K562 (cell line): ENCODE measurements around the gene SMARCD2. TPM values are rescaled to one million over a fixed set of nuclear protein-coding genes. Genes with fewer than 3 reads are reported as not detected.

Source experiments
- BRF1 ChIP-seq: IDR thresholded peaks from 3 replicates; pipeline ENCODE4 v1.6.1; 2011; ENCODE audit warnings: borderline replicate concordance, mild to moderate bottlenecking; ENCODE audit not compliant: insufficient read length; ENCODE audit errors: extremely low read depth
- ETV1 ChIP-seq: fragments of 450-650 bp; conservative IDR thresholded peaks from 2 replicates; pipeline ENCODE4 v1.6.1; 2016; ENCODE audit warnings: missing genetic modification characterization, control low read depth, low read depth, missing compliant biosample characterization
- FOXM1 ChIP-seq, 2 experiments: fragments of 450-650 bp in 1 of 2; sonication (generic) in 1 of 2; formaldehyde crosslinking in 1 of 2; IDR thresholded peaks; 2 replicates each; pipeline versions ENCODE4 v1.6.1 to v1.9.0; 2017 to 2022; ENCODE audit warnings: low read depth in 2 of 2, mild to moderate bottlenecking in 2 of 2, missing genetic modification reagents in 1 of 2, moderate library complexity in 1 of 2
- HDGF ChIP-seq: fragments of 450-650 bp; IDR thresholded peaks from 2 replicates; pipeline ENCODE4 v1.6.1; 2016
- HNRNPL ChIP-seq: fragments of 200-400 bp; formaldehyde crosslinking; IDR thresholded peaks from 2 replicates; pipeline ENCODE4 v1.6.1; 2017; ENCODE audit warnings: low read depth, mild to moderate bottlenecking, low read length
- KDM4B ChIP-seq, 2 experiments: fragments of 450-650 bp in 1 of 2; sonication (generic) in 1 of 2; IDR thresholded peaks; 2 replicates each; pipeline ENCODE4 v1.6.1; 2016 to 2017; ENCODE audit warnings: borderline replicate concordance in 2 of 2, antibody characterized with exemption in 1 of 2, low read depth in 1 of 2, mild to moderate bottlenecking in 1 of 2
- MEIS2 ChIP-seq: fragments of 450-650 bp; IDR thresholded peaks from 2 replicates; pipeline ENCODE4 v1.6.1; 2014; ENCODE audit warnings: mild to moderate bottlenecking; ENCODE audit not compliant: partially characterized antibody
- MTA3 ChIP-seq: fragments of 450-650 bp; formaldehyde crosslinking; IDR thresholded peaks from 2 replicates; pipeline ENCODE4 v1.6.1; 2017; ENCODE audit warnings: mild to moderate bottlenecking, borderline replicate concordance
- PCBP1 ChIP-seq: fragments of 200-400 bp; formaldehyde crosslinking; IDR thresholded peaks from 2 replicates; pipeline ENCODE4 v1.6.1; 2018; ENCODE audit warnings: mild to moderate bottlenecking, low read depth, low read length; ENCODE audit not compliant: poor library complexity, severe bottlenecking
- RAD21 ChIP-seq, 2 experiments: fragments of 250-450 bp in 1 of 2; fragments of 450-650 bp in 1 of 2; sonication (Bioruptor Pico) in 1 of 2; formaldehyde crosslinking in 1 of 2; IDR thresholded peaks in 1 of 2; conservative IDR thresholded peaks in 1 of 2; 2 replicates each; pipeline versions ENCODE4 v1.4.0 to v1.8.0; 2020 to 2022; ENCODE audit warnings: mild to moderate bottlenecking in 2 of 2, moderate library complexity in 1 of 2
- SPI1 ChIP-seq: IDR thresholded peaks from 2 replicates; pipeline ENCODE4 v1.6.1; 2011; ENCODE audit warnings: low read depth, low read length, control low read depth, borderline replicate concordance
- ZNF696 ChIP-seq: fragments of 250-450 bp; sonication (Bioruptor Pico); conservative IDR thresholded peaks from 2 replicates; pipeline ENCODE4 v1.4.0; 2020; ENCODE audit warnings: mild to moderate bottlenecking, moderate library complexity
- polyA plus RNA-seq, 8 experiments: library from polyadenylated mRNA; depleted of rRNA in 4 of 8; stranded (reverse) in 5 of 8; unstranded in 3 of 8; fragments of >200 nt; fragmentation: Nextera tagmentation in 2 of 8; fragmentation: Illumina TruSeq in 1 of 8; extraction: Ambion mirVana in 2 of 8; extraction: Trizol in 1 of 8; gene quantifications; 2 replicates each; pipeline versions ENCODE4 v1.2.1 to v1.2.3, GENCODE V29; 2011 to 2014; ENCODE audit warnings: inconsistent platforms in 1 of 8, missing spikeins in 1 of 8
- total RNA-seq, 7 experiments: library from RNA; depleted of rRNA in 6 of 7; stranded (reverse); fragments of >200 nt in 6 of 7; fragmentation: Illumina TruSeq in 2 of 7; extraction: Trizol in 2 of 7; gene quantifications; 2 replicates each; pipeline versions ENCODE4 v1.2.1 to v1.2.3, GENCODE V29; 2011 to 2021; ENCODE audit warnings: low replicate concordance in 1 of 7
- TF ChIP-seq, protein P1 (sequence below): fragments of 450-650 bp; formaldehyde crosslinking; IDR thresholded peaks from 2 replicates; pipeline ENCODE4 v1.4.0; 2020; ENCODE audit warnings: mild to moderate bottlenecking
- TF ChIP-seq, protein P2 (sequence below): fragments of 450-650 bp; IDR thresholded peaks from 2 replicates; pipeline ENCODE4 v1.6.1; 2016; ENCODE audit warnings: antibody characterized with exemption

SMARCD2 gene
- total and polyA plus RNA-seq, 9 of the 15 experiments (the other 6 are each of a cell fraction or from before 2014, with no cell fraction given), result 1.7 to 114 (median 90.3) TPM

DNA sequence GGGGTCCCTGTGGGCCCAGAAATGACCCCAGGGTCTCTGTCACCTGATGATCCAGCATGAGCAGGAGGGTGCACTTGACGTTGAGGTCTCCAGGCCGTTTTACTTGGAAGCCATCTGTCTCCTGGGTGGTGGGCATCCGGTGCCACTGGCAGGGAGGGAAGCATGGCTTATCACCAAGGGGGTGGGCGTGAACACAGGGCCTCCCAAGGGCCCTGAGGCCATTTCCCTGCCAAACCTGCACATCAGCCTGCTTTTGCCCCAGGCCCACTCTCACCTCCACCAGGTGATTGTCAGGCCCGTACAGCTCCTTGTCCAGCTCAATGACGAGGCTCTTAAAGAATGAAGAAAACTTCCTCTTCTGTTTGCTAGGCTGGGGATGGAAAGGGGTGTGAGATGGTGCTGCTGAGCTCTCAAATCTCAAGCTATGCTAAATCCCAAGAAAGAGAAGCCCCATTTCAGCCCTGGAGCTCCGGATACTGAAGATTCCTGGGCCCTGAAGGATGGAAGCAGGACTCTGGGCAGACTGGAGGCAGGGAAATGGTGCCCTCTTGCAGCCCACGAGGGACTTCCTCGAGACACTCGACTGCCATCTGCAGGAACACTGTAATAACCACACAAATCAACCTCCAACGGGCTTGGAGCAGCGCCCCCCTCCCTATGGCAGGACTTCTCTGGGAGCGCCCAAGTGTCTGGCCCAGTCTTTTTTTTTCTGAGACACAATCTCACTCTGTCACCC, 7.9 kb downstream of the SMARCD2 start (continued):
- TF ChIP-seq FOXM1 (IDR thresholded peaks at IDR 0.05; ENCODE audit: low read depth) (no peak), FOXM1 (CRISPR knock-in tag; IDR thresholded peaks at IDR 0.05; ENCODE audit: low read depth) (no peak), MTA3 (0 out of 2 replicates have a peak, but pooled peaks have one; percentile 44), HNRNPL (no peak), ZNF696 (no peak), ETV1 (tag) (no peak), RAD21 (CRISPR knock-in tag; conservative IDR thresholded peaks at IDR 0.05 in 1 of 2, IDR thresholded peaks at IDR 0.05 in 1 of 2) (peak; percentile 44 to 68; a peak in 3 of 4 replicates), MEIS2 (peak; percentile 21), BRF1 (no peak), KDM4B (IDR thresholded peaks at IDR 0.05; ENCODE audit: borderline replicate concordance in 2 of 2, low read depth in 1 of 2) (no peak), PCBP1 (no peak), HDGF (no peak), SPI1 (no peak)
- TF ChIP-seq, protein P1, sequence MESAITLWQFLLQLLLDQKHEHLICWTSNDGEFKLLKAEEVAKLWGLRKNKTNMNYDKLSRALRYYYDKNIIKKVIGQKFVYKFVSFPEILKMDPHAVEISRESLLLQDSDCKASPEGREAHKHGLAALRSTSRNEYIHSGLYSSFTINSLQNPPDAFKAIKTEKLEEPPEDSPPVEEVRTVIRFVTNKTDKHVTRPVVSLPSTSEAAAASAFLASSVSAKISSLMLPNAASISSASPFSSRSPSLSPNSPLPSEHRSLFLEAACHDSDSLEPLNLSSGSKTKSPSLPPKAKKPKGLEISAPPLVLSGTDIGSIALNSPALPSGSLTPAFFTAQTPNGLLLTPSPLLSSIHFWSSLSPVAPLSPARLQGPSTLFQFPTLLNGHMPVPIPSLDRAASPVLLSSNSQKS (CRISPR knock-in tag), result no peak
- TF ChIP-seq, protein P2, sequence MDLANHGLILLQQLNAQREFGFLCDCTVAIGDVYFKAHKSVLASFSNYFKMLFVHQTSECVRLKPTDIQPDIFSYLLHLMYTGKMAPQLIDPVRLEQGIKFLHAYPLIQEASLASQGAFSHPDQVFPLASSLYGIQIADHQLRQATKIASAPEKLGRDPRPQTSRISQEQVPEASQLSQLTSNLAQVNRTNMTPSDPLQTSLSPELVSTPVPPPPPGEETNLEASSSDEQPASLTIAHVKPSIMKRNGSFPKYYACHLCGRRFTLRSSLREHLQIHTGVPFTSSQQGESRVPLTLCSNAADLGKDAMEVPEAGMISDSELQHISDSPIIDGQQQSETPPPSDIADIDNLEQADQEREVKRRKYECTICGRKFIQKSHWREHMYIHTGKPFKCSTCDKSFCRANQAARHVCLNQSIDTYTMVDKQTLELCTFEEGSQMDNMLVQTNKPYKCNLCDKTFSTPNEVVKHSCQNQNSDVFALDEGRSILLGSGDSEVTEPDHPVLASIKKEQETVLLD, result no peak
- TF ChIP-seq, all 486 proteins: peak for 32
